ENCODE measurements around the gene CEACAM4.
A peak's percentile ranks its signal among the peaks of the same experiment; 100 is the strongest.

The CEACAM4 gene

GRCh38 chr19:41616792-41617621, 9.9 kb downstream of the CEACAM4 start:
- DNase-seq, result no peak

GRCh38 chr19:41615207-41615606, 11.7 kb downstream of the CEACAM4 start:
- no peak for DNase-seq

- DNase-seq, result no peak
Measured at GRCh38 chr19:41612483-41612882, 14.4 kb downstream of the CEACAM4 start.

GRCh38 chr19:41610789-41611188, 16.1 kb downstream of the CEACAM4 start:
- DNase-seq, result no peak

GRCh38 chr19:41607668-41608067, 19.2 kb downstream of the CEACAM4 start:
- DNase-seq, result no peak

GRCh38 chr19:41606215-41606837, 20.5 kb downstream of the CEACAM4 start:
- no peak for DNase-seq

GRCh38 chr19:41604831-41605230, 22.0 kb downstream of the CEACAM4 start:
- DNase-seq, result no peak

GRCh38 chr19:41601771-41602170, 25.1 kb downstream of the CEACAM4 start:
- DNase-seq, result no peak

GRCh38 chr19:41599175-41599966, 27.5 kb downstream of the CEACAM4 start:
- DNase-seq, result no peak

GRCh38 chr19:41597600-41598041, 29.3 kb downstream of the CEACAM4 start:
- peak; percentile 85 for DNase-seq

- DNase-seq, result no peak
Measured at GRCh38 chr19:41595890-41596280, 31.0 kb downstream of the CEACAM4 start.

GRCh38 chr19:41595258-41595889, 31.5 kb downstream of the CEACAM4 start:
- DNase-seq, result peak; percentile 84

- DNase-seq, result no peak
Measured at GRCh38 chr19:41591951-41592562, 34.8 kb downstream of the CEACAM4 start.

- DNase-seq, result no peak
Measured at GRCh38 chr19:41590936-41591335, 35.9 kb downstream of the CEACAM4 start.

- no peak for DNase-seq
Measured at GRCh38 chr19:41589371-41589770, 37.5 kb downstream of the CEACAM4 start.

GRCh38 chr19:41588497-41589209, 38.2 kb downstream of the CEACAM4 start:
- DNase-seq, result no peak

GRCh38 chr19:41587838-41588210, 39.0 kb downstream of the CEACAM4 start:
- DNase-seq, result no peak

GRCh38 chr19:41587101-41587837, 39.6 kb downstream of the CEACAM4 start:
- DNase-seq, result no peak

- no peak for DNase-seq
Measured at GRCh38 chr19:41586064-41586463, 40.8 kb downstream of the CEACAM4 start.

- DNase-seq, result no peak
Measured at GRCh38 chr19:41584931-41585330, 41.9 kb downstream of the CEACAM4 start.

GRCh38 chr19:41584260-41584810, 42.5 kb downstream of the CEACAM4 start:
- DNase-seq, result no peak

Measured in CD4-positive, alpha-beta T cell treated with Interleukin-17A for 1 hour (primary cell).